ENCODE results near the gene GALNT2.

The GALNT2 gene

DNA sequence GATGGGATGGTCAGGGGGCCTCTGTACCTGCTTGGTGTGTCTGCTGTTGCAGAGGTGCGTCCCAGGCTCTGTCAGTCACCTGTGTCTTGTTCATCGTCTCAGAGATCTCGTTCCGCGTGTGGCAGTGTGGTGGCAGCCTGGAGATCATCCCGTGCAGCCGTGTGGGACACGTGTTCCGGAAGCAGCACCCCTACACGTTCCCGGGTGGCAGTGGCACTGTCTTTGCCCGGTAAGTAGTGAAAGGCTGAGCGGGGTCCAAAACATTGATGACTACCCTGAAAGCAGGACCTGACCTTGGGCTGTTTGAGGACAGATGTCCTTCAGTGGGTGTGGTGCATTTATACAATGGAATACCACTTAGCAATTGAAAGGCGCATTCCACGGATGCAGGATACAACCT lies 188.1 kb downstream of the GALNT2 start:
- TF ChIP-seq EZH2phosphoT487 (IDR thresholded peaks at IDR 0.05; ENCODE audit: borderline replicate concordance), result no peak
- TF ChIP-seq, protein P1, sequence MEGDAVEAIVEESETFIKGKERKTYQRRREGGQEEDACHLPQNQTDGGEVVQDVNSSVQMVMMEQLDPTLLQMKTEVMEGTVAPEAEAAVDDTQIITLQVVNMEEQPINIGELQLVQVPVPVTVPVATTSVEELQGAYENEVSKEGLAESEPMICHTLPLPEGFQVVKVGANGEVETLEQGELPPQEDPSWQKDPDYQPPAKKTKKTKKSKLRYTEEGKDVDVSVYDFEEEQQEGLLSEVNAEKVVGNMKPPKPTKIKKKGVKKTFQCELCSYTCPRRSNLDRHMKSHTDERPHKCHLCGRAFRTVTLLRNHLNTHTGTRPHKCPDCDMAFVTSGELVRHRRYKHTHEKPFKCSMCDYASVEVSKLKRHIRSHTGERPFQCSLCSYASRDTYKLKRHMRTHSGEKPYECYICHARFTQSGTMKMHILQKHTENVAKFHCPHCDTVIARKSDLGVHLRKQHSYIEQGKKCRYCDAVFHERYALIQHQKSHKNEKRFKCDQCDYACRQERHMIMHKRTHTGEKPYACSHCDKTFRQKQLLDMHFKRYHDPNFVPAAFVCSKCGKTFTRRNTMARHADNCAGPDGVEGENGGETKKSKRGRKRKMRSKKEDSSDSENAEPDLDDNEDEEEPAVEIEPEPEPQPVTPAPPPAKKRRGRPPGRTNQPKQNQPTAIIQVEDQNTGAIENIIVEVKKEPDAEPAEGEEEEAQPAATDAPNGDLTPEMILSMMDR (conservative IDR thresholded peaks at IDR 0.05; ENCODE audit: low read length), result no peak
- H2AFZ ChIP-seq (ENCODE audit: low read length), result no peak overlapping the region
- H3K4me3 ChIP-seq (ENCODE audit: low read length, poor library complexity, severe bottlenecking), result no peak overlapping the region
- no peaks in the 10 kb centered on the region for H3F3A ChIP-seq (ENCODE audit: low read depth)
- H3K27me3 ChIP-seq (ENCODE audit: insufficient read depth, low read length, poor library complexity, severe bottlenecking), result no peaks in the 10 kb centered on the region
- no peak overlapping the region for H3K4me2 ChIP-seq (ENCODE audit: low read depth, low read length, poor library complexity, severe bottlenecking)
- H3K36me3 ChIP-seq (ENCODE audit: insufficient read depth, low read length), result peaks cover 93% of the 10 kb centered on the region
- no peaks in the 10 kb centered on the region for H3K9me3 ChIP-seq (ENCODE audit: insufficient read depth, low read depth, low read length)
- H3K79me2 ChIP-seq (ENCODE audit: insufficient read depth, low read length), result peaks cover 29% of the 10 kb centered on the region
- no peaks in the 10 kb centered on the region for H3K9me2 ChIP-seq (replicated peaks; ENCODE audit: low read depth, low read length)
- no peaks in the 10 kb centered on the region for H4K20me1 ChIP-seq (ENCODE audit: insufficient read depth, low read length, poor library complexity, severe bottlenecking)
- H3K4me1 ChIP-seq (ENCODE audit: insufficient read depth, low read length, poor library complexity, severe bottlenecking), result peaks cover 9% of the 10 kb centered on the region
- H3K9ac ChIP-seq (ENCODE audit: low read depth, low read length, poor library complexity, severe bottlenecking), result no peak overlapping the region

DNA sequence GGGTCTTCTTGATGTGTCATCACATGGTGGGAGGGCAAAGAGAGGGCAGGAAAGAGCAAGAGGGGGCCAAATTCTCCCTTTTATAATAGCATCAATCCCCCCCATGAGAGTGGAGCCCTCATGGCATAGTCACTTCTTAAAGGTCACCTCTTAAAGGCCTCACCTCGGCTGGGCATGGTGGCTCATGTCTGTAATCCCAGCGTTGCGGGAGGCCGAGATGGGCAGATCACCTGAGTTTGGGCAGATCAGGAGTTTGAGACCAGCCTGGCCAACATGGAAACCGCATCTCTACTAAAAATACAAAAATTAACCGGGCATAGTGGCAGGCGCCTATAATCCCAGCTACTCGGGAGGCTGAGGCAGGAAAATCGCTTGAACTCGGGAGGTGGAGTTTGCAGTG lies 189.0 kb downstream of the GALNT2 start:
- no peaks in the 10 kb centered on the region for H4K20me1 ChIP-seq (ENCODE audit: insufficient read depth, low read length, poor library complexity, severe bottlenecking)
- H3K27me3 ChIP-seq (ENCODE audit: insufficient read depth, low read length, poor library complexity, severe bottlenecking), result no peaks in the 10 kb centered on the region
- H3K36me3 ChIP-seq (ENCODE audit: insufficient read depth, low read length), result peaks cover 89% of the 10 kb centered on the region

DNA sequence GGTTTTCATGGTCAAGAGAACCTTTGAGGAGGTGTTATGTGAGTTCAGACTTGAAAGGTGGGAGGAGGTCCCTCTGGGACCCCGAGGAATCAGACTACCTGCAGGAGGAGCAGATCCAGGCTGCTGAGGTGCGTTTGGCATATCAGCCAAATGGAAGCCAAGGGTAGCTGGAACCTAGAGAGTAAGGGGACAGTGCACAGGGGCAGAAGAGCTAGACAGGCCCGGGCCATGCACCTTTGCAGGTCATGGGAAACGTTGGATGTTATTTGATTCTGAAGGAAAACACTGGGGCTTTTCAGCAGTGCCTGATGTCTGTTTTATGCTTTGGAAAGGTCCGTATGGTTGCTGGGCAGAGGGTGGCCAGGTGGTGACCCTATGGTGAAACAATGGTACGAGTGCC lies 189.9 kb downstream of the GALNT2 start:
- Histone ChIP-seq H3K79me2 (ENCODE audit: insufficient read depth, low read length) (peaks cover 24% of the 10 kb centered on the region), H3K9ac (ENCODE audit: low read depth, low read length, poor library complexity, severe bottlenecking) (no peak overlapping the region), H3K4me3 (ENCODE audit: low read length, poor library complexity, severe bottlenecking) (no peak overlapping the region), H4K20me1 (ENCODE audit: insufficient read depth, low read length, poor library complexity, severe bottlenecking) (no peaks in the 10 kb centered on the region), H3K4me1 (ENCODE audit: insufficient read depth, low read length, poor library complexity, severe bottlenecking) (peaks cover 11% of the 10 kb centered on the region), H3K9me2 (replicated peaks; ENCODE audit: low read depth, low read length) (no peaks in the 10 kb centered on the region), H3F3A (ENCODE audit: low read depth) (no peaks in the 10 kb centered on the region), H2AFZ (ENCODE audit: low read length) (no peak overlapping the region), H3K4me2 (ENCODE audit: low read depth, low read length, poor library complexity, severe bottlenecking) (no peak overlapping the region), H3K9me3 (ENCODE audit: insufficient read depth, low read depth, low read length) (no peaks in the 10 kb centered on the region), H3K36me3 (ENCODE audit: insufficient read depth, low read length) (peaks cover 84% of the 10 kb centered on the region), H3K27me3 (ENCODE audit: insufficient read depth, low read length, poor library complexity, severe bottlenecking) (no peaks in the 10 kb centered on the region)
- TF ChIP-seq, protein P1 (conservative IDR thresholded peaks at IDR 0.05; ENCODE audit: low read length), result no peak

More for the DNA sequence above, 189.0 kb downstream of the GALNT2 start:
- no peaks in the 10 kb centered on the region for H3K9me3 ChIP-seq (ENCODE audit: insufficient read depth, low read depth, low read length)
- no peaks in the 10 kb centered on the region for H3F3A ChIP-seq (ENCODE audit: low read depth)
- H3K4me3 ChIP-seq (ENCODE audit: low read length, poor library complexity, severe bottlenecking), result no peak overlapping the region
- H3K4me1 ChIP-seq (ENCODE audit: insufficient read depth, low read length, poor library complexity, severe bottlenecking), result peaks cover 11% of the 10 kb centered on the region
- no peaks in the 10 kb centered on the region for H3K9me2 ChIP-seq (replicated peaks; ENCODE audit: low read depth, low read length)
- no peak overlapping the region for H3K4me2 ChIP-seq (ENCODE audit: low read depth, low read length, poor library complexity, severe bottlenecking)
- H2AFZ ChIP-seq (ENCODE audit: low read length), result no peak overlapping the region
- TF ChIP-seq EZH2phosphoT487 (IDR thresholded peaks at IDR 0.05; ENCODE audit: borderline replicate concordance), result no peak
- TF ChIP-seq, protein P1 (conservative IDR thresholded peaks at IDR 0.05; ENCODE audit: low read length), result no peak
- no peak overlapping the region for H3K9ac ChIP-seq (ENCODE audit: low read depth, low read length, poor library complexity, severe bottlenecking)
- peaks cover 26% of the 10 kb centered on the region for H3K79me2 ChIP-seq (ENCODE audit: insufficient read depth, low read length)
